Hepatocyte (in vitro differentiated cells): ENCODE results near the gene DAZL. TPM values are rescaled to one million over a fixed set of nuclear protein-coding genes. Genes with fewer than 3 reads are reported as not detected.

Source experiments
- DNase-seq: peaks from one replicate; pipeline ENCODE4 v3.0.0-alpha.2; 2016; ENCODE audit warnings: low spot score
- H2AFZ ChIP-seq: fragments of 200-600 bp; sonication (generic); 2 replicates; pipeline ENCODE4 v1.6.0; 2016; ENCODE audit warnings: antibody characterized with exemption, mild to moderate bottlenecking
- H3K27ac ChIP-seq: fragments of 200-600 bp; sonication (generic); 2 replicates; pipeline ENCODE4 v1.5.1; 2016; ENCODE audit warnings: mild to moderate bottlenecking
- H3K27me3 ChIP-seq: fragments of 200-600 bp; sonication (generic); 2 replicates; pipeline ENCODE4 v1.6.1; 2016
- H3K36me3 ChIP-seq: fragments of 200-600 bp; sonication (generic); replicated peaks from 2 replicates; pipeline ENCODE4 v1.5.1; 2016; ENCODE audit warnings: low read depth; ENCODE audit not compliant: insufficient read depth
- H3K4me1 ChIP-seq: fragments of 200-600 bp; sonication (generic); 2 replicates; pipeline ENCODE4 v1.5.1; 2016; ENCODE audit warnings: mild to moderate bottlenecking, moderate library complexity; ENCODE audit not compliant: insufficient read depth
- H3K4me2 ChIP-seq: fragments of 200-600 bp; sonication (generic); 2 replicates; pipeline ENCODE4 v1.6.0; 2016
- H3K4me3 ChIP-seq: fragments of 200-600 bp; sonication (generic); 2 replicates; pipeline ENCODE4 v1.5.1; 2016; ENCODE audit warnings: mild to moderate bottlenecking
- H3K79me2 ChIP-seq: fragments of 200-600 bp; sonication (generic); 2 replicates; pipeline ENCODE4 v1.6.0; 2017; ENCODE audit warnings: mild to moderate bottlenecking
- H3K9me2 ChIP-seq: fragments of 200-600 bp; sonication (generic); replicated peaks from 2 replicates; pipeline ENCODE4 v1.6.0; 2017; ENCODE audit warnings: mild to moderate bottlenecking; ENCODE audit not compliant: insufficient read depth
- H3K9me3 ChIP-seq: fragments of 200-600 bp; sonication (generic); 2 replicates; pipeline ENCODE4 v1.5.1; 2016; ENCODE audit warnings: low read depth, mild to moderate bottlenecking
- H4K20me1 ChIP-seq: fragments of 200-600 bp; sonication (generic); 2 replicates; pipeline ENCODE4 v1.6.0; 2016; ENCODE audit warnings: mild to moderate bottlenecking; ENCODE audit not compliant: insufficient read depth, poor library complexity, severe bottlenecking
- EZH2 ChIP-seq: fragments of 200-600 bp; sonication (generic); IDR thresholded peaks from 2 replicates; pipeline ENCODE4 v1.6.1; 2016; ENCODE audit warnings: antibody characterized with exemption, mild to moderate bottlenecking, borderline replicate concordance
- EZH2phosphoT487 ChIP-seq: fragments of 200-600 bp; sonication (generic); IDR thresholded peaks from one replicate; pipeline ENCODE4 v1.6.1; 2018; ENCODE audit warnings: antibody characterized with exemption, mild to moderate bottlenecking, low read depth, moderate library complexity; ENCODE audit not compliant: unreplicated experiment, severe bottlenecking
- WGBS: methylation state at CpG from one replicate; pipeline ENCODE4 v1.1.6; 2016; ENCODE audit warnings: low lambda C conversion rate; ENCODE audit errors: missing lambda C conversion rate; 5-methylcytosine and 5-hydroxymethylcytosine counted together
- polyA plus RNA-seq: library from polyadenylated mRNA; unstranded; fragments of >200 nt; fragmentation: Nextera tagmentation; extraction: Ambion mirVana; gene quantifications from 2 replicates; pipeline ENCODE4 v1.2.1, GENCODE V29; 2016
- total RNA-seq: library from RNA; depleted of rRNA; stranded (reverse); fragments of >200 nt; gene quantifications from 2 replicates; pipeline ENCODE4 v1.2.3, GENCODE V29; 2014
- TF ChIP-seq, protein P1 (sequence below): fragments of 200-600 bp; sonication (generic); IDR thresholded peaks from 2 replicates; pipeline ENCODE4 v1.5.1; 2016; ENCODE audit warnings: antibody characterized with exemption, mild to moderate bottlenecking; ENCODE audit not compliant: poor library complexity

The DAZL gene
- total and polyA plus RNA-seq, 2 experiments from 2014 or later, result 0.33 TPM; not detected in 1

- DNase-seq, result no peak
- Histone ChIP-seq H3K27ac (no peak overlapping the region), H3K9me3 (no peaks in the 10 kb centered on the region), H3K79me2 (no peaks in the 10 kb centered on the region), H3K27me3 (no peaks in the 10 kb centered on the region), H4K20me1 (no peaks in the 10 kb centered on the region), H3K4me3 (no peak overlapping the region), H3K9me2 (no peaks in the 10 kb centered on the region), H2AFZ (no peak overlapping the region), H3K36me3 (no peaks in the 10 kb centered on the region), H3K4me2 (no peak overlapping the region), H3K4me1 (no peaks in the 10 kb centered on the region)
- TF ChIP-seq EZH2 (no peak), EZH2phosphoT487 (no peak)
- TF ChIP-seq, protein P1, sequence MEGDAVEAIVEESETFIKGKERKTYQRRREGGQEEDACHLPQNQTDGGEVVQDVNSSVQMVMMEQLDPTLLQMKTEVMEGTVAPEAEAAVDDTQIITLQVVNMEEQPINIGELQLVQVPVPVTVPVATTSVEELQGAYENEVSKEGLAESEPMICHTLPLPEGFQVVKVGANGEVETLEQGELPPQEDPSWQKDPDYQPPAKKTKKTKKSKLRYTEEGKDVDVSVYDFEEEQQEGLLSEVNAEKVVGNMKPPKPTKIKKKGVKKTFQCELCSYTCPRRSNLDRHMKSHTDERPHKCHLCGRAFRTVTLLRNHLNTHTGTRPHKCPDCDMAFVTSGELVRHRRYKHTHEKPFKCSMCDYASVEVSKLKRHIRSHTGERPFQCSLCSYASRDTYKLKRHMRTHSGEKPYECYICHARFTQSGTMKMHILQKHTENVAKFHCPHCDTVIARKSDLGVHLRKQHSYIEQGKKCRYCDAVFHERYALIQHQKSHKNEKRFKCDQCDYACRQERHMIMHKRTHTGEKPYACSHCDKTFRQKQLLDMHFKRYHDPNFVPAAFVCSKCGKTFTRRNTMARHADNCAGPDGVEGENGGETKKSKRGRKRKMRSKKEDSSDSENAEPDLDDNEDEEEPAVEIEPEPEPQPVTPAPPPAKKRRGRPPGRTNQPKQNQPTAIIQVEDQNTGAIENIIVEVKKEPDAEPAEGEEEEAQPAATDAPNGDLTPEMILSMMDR, result no peak
- WGBS, result 93% methylated on average over 4 of the region's 4 CpGs
These were observed 56.5 kb downstream of the DAZL start for GRCh38 chr3:16548721-16549120.

- DNase-seq, result no peak
- Histone ChIP-seq H3K4me2 (no peak overlapping the region), H3K9me3 (no peaks in the 10 kb centered on the region), H3K4me3 (no peak overlapping the region), H3K79me2 (no peaks in the 10 kb centered on the region), H3K36me3 (no peaks in the 10 kb centered on the region), H3K27me3 (peaks cover 3% of the 10 kb centered on the region), H3K4me1 (no peaks in the 10 kb centered on the region), H3K9me2 (no peaks in the 10 kb centered on the region), H2AFZ (no peak overlapping the region), H3K27ac (no peak overlapping the region), H4K20me1 (no peaks in the 10 kb centered on the region)
- 90% methylated on average over 4 of the region's 4 CpGs for WGBS
- TF ChIP-seq EZH2 (no peak), EZH2phosphoT487 (no peak)
- TF ChIP-seq, protein P1, result no peak
These were observed 57.5 kb downstream of the DAZL start for GRCh38 chr3:16547561-16548357.

DNA sequence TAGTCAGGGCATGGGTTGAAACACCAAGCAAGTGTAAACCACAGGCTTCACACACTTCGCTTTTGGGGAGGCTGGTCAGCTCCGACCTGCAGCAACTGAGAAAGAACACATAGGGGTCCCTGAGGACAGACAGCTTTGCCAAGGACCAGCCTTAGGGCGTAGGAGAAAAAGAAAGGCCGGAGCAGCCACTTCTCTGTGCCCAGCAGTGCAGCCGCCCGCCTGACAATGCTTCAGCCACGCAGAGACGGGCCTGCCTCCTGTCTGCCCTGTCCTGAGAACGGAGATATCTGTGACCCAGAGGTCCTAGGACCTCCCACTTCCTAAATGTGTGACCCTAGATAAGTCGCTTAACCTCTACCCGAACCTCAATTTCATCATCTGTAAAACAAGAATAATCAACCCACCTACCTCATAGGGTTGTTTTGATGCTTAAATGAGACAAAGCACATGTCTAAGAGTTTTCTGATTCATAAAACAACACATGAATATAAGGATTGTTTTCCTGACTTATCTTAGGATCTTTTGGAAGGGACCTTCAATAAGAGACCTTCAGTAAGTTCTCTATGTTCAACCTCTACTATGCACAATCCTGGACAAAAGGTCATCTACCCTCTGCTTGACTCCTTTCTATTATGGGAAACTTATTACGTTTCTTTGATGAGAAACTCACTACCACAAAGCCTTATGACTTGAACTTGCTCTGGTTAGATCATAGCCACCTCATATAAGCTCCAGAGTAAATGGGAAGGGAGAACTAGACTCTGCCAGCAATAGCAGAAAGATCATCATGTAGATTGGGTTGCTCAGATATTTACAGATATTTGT lies 58.8 kb downstream of the DAZL start:
- no peak overlapping the region for H3K27ac ChIP-seq

More for the DNA sequence above, 58.8 kb downstream of the DAZL start:
- no peak overlapping the region for H3K4me2 ChIP-seq
- no peaks in the 10 kb centered on the region for H3K9me2 ChIP-seq
- TF ChIP-seq EZH2 (no peak), EZH2phosphoT487 (no peak)
- TF ChIP-seq, protein P1, result no peak
- 90% methylated on average over 12 of the region's 12 CpGs for WGBS
- peaks cover 3% of the 10 kb centered on the region for H3K27me3 ChIP-seq
- no peak overlapping the region for H2AFZ ChIP-seq
- DNase-seq, result no peak
- no peaks in the 10 kb centered on the region for H3K36me3 ChIP-seq
- no peaks in the 10 kb centered on the region for H3K9me3 ChIP-seq
- H3K4me1 ChIP-seq, result no peaks in the 10 kb centered on the region
- no peaks in the 10 kb centered on the region for H3K79me2 ChIP-seq
- H3K4me3 ChIP-seq, result no peak overlapping the region
- H4K20me1 ChIP-seq, result no peaks in the 10 kb centered on the region
